ENCODE data around the gene TRRAP.
A peak's percentile ranks its signal among the peaks of the same experiment; 100 is the strongest.
"Not testable (repeated sequence)": the region's sequence is repeated elsewhere in the genome, so short reads cannot be mapped to it uniquely, and the experiment has no call there.

The TRRAP gene

GRCh38 chr7:98878365-98879197, at the start of gene TRRAP:
Gene TRRAP, plus strand, starts transcription at chr7:98878532. Its CDS starts 2,619 bp downstream, at chr7:98881151.
- peak; percentile 52 for DNase-seq (ENCODE audit: low spot score)

GRCh38 chr7:98830972-98831548, 47.3 kb upstream of the TRRAP start:
- no peak for DNase-seq (ENCODE audit: low spot score)

GRCh38 chr7:98831641-98832221, 46.6 kb upstream of the TRRAP start:
- DNase-seq (ENCODE audit: low spot score): peak; percentile 42

DNA sequence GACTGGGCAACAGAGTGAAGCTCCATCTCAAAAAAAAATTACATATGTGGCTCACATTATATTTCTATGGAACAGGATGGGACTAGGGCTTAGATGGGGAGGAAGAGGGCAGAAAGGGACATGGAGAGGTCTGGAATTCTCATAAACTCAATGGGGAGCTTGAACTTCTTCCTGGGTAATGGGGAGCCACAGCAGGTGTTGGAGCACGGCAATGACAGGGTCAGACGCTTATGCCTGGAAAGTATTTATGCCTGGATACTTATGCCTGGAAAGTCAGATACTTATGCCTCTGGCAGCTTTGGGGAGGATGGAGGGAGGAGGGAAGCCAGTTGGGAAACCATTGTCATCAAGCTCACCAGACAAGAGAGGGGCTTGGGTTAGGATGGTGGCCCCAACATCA, 45.3 kb upstream of the TRRAP start:
- DNase-seq (ENCODE audit: low spot score): no peak

DNA sequence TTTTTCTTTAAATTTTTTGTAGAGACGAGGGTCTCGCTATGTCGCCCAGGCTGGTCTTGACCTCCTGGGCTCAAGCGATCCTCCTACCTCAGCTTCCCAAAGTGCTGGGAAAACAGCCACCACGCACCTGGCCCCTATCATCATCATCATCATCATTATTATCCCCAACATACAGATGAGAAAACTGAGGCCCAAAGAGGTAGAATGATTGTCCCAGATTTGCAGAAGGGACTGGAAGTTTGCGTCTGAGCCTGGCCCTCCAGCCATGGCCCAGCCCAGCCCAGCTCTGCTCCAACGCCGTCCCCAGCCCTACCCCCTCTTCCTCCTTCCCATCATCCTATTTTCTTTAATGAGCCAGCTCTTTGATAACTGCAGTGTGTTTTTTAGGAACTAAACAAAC, 43.4 kb upstream of the TRRAP start:
- no peak for DNase-seq (ENCODE audit: low spot score)

GRCh38 chr7:98836811-98837629, 41.3 kb upstream of the TRRAP start:
- no peak for DNase-seq (ENCODE audit: low spot score)

DNA sequence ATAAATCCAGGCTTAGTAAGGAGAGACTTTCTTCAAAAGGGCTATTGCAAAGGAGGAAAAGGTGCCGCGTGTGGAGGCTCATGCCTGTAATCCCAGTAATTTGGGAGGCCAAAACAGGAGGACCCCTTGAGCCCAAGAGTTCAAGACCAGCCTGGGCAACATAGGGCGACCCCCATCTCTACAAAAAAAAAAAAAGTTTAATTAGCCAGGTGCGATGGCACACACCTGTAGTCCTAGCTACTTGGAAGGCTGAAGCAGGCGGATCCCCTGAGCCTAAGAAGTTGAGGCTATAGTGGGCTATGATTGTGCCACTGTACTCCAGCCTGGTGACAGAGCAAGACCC, 40.7 kb upstream of the TRRAP start:
- DNase-seq (ENCODE audit: low spot score): no peak

DNA sequence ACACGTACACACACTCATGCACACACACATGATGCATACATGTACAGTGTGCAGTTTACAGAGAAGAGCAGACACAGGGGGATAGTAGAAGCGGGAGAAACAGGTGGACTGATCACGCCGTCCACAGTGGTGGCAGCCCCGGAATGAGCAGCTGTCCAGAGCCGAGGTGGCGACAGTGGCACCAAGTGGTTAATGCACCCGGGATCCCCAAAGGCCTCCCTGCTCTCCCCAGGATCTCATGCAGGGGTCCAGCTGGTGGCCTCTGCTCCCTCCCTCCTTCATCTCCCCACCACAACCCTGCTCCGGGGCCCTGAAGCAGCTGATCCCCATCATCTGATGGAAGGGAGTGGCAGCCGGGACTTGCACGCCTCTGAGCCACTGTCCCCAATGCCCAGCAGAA, 38.2 kb upstream of the TRRAP start:
- no peak for DNase-seq (ENCODE audit: low spot score)

GRCh38 chr7:98840722-98841121, 37.6 kb upstream of the TRRAP start:
- DNase-seq (ENCODE audit: low spot score): no peak

DNA sequence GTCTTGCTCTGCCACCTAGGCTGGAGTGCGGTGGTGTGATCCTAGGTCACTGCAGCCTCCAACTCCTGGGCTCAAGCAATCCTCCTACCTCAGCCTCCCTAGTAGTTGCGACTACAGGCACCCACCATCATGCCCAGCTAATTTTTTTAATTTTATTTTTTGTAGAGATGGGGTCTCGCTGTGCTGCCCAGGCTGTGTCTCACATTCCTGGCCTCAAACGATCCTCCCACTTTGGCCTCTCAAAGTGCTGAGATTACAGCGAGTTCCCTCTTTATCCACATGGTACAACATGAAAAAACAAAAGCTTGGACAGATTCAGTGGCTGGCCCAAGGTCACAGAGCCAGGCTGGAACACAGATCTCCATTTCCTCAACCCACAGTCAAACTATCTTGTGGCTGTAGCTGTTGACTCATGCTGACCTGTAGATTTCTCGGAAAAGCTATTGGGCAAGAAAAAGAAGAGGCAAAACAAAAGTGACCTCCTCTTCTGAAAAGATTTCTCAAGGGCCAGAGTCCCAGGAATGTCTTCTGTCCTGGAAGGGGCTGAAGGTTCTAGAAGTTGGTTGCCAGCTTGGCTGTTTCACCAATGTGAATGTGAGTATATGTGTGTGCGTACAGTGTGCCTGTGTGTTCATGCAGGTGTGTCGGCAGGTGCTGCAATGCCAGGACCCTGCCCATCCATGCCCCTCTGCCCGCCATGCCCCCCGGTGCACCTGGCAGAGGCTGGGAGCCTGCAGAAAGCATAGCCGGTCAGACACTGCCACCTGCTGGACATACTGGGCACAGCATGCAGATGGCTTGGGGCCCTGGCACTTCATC, 36.9 kb upstream of the TRRAP start:
- peak; percentile 56 for DNase-seq (ENCODE audit: low spot score)

DNA sequence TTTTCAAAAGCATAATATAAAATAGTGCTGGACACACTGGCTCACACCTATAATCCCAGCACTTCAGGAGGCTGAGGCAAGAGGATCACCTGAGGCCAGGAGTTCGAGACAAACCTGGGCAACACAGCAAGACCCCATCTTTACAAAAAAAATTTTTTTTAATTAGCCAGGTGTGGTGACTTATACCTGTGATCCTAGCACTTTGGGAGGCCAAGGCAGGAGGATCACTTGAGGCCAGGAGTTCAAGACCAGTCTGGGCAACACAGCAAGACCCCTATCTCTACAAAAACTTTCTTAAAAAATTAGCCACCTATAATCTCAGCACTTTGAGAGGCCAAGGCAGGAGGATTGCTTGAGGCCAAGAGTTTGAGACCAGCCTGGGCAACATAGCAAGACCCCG, 35.8 kb upstream of the TRRAP start:
- not testable (repeated sequence) for DNase-seq (ENCODE audit: low spot score)

- DNase-seq (ENCODE audit: low spot score): no peak
Measured at GRCh38 chr7:98848918-98849317, 29.4 kb upstream of the TRRAP start.

DNA sequence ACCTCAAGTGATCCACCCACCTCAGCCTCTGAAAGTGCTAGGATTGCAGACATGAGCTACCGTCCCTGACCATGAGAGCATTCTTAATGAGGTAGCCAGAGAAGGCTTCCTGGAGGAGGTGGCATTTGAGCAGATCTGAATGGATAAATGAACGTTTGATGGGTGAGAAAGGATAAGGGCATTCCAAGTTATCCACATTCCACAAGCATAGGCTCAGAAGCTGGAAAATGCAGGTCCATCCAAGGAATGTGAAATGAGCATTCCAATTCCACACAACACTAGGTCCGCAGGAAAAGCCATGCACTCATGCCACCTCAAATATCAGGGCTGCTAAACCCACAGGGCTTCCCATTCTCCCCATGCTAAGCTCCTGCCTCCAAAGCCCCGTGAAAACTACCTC, 25.5 kb upstream of the TRRAP start:
- DNase-seq (ENCODE audit: low spot score): no peak

DNA sequence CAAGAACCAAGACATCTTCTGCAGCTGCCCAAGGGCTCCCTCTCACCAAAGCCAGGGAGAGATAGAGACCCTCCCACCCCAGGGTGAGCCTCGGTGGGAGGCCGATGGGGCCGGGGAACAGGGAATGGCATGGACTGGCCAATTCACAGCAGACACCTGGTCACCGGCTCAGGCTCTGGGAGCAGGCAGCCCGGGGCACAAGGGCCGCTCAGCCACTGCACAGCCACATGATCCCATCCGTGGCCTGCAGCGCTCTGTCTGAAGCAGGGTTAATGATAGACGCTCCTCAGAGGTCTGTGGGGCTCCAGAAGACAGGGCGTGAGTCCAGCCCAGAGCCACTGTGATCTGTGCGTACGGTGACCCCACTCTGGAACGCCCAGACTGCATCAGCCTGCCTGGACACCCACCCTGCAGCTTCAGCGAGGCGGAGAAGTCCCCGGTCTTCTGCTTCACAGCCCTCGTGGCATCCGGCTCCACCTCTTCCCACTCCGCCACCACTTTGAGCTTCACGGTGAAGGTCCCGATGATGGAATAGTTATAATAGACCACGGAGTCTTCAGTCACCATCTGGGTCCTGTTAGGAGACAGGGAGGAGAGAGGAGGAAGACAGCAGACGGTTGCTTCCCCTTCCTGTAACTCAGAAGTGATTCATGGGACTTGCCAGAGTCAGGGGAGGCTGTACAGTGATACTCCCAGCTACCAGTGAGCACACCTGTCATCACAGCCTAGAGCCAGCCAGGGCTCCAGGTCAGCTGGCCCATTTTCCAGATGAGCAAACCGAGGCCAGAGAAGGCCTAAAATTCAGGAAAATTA, 22.5 kb upstream of the TRRAP start:
- DNase-seq (ENCODE audit: low spot score): no peak

DNA sequence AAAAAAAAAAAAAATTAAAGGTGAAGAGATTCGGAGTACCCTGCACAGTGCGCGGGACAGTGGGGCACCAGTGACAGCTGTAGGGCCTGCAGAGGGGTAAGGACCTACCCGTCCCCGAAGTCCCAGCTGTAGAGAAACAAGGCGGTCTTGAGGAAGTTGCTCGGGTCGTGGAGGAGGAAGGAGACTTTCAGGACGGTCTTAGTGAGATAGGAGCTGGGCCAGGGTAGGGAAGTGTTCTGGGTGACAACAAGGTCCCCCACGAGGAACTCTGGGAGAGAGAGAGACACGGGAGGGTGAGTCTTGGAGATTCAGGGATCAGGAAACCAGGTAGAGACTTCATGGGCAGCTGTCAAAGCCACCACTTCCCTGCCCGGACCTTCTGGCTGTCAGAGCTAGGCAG, 18.3 kb upstream of the TRRAP start:
- DNase-seq (ENCODE audit: low spot score): no peak

GRCh38 chr7:98862203-98862602, 16.1 kb upstream of the TRRAP start:
- DNase-seq (ENCODE audit: low spot score): no peak

DNA sequence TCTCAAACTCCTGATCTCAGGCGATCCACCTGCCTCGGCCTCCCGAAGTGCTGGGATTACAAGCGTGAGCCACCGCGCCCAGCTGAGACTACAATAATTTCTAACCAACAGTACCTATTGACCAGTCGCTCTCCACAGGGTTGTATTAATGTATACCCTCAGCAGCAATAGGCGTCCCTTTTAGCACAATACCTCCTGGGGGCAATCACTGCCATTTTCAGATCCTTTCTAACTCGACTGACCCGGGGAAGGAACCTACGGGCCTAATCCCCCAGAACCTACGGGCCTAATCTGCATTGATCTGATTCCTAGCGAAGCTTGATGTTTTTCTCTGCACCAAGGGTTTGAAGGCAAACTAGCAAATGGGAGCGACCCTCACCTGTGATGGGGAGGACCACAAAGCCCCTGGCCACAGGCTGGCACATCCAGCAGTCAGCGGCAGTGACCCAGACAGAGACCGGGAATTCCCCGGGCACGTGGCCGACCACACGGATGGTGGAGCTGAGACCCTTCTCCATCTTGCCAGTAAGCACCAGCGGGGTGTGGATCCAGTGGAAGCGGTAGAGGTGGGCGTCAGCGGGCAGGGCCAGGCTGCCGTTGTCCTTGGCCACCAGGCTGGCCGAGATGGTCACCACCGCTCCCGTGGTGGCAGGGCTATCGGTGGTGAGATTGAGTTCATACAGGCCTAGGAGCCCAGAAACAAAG, 15.5 kb upstream of the TRRAP start:
- DNase-seq (ENCODE audit: low spot score): no peak

DNA sequence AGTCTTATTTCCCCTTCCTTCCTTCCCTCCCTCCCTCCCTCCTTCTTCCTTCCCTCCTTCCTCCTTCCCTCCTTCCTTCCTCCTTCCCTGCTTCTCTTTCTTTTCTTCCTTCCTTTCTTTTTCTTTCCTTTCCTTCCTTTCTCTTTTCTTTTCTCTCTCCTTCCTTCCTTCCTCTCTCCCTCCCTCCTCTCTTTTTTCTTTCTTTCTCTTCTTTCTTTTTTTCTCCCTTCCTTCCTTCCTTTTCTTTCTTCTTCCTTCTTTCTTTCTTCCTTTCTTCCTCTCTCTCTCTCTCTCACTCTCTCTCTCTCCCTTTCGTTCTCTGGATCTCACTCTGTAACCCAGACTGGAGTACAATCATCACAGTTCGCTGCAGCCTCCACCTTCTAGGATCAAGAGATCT, 14.7 kb upstream of the TRRAP start:
- DNase-seq (ENCODE audit: low spot score): no peak

DNA sequence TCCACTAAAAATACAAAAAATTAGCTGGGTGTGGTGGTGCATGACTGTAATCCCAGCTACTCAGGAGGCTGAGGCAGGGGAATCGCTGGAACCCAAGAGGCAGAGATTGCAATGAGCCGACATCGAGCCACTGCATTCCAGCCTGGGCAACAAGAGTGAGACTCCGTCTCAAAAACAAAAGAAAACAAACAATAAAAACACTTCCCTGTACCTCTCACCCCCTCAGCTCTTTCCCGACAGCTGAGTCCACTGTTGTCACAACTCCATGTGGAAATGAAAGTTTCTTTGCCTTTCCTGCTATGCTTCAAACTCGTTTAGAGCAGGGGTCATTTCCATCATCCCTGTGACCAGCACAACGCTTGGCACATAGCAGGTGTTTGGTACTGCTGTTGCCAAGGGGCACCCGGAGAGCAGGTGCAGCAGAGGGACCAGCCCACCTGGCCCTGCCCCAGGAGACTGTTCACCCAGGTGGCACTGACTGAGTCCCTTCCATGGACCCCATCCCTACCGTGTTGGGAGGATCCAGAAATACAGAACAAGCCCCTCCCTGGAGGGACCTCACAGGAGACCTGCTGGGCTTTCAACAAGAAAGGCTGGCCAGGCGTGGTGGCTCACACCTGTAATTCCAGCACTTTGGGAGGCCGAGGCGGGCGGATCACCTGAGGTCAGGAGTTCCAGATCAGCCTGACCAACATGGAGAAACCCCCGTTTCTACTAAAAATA, 13.4 kb upstream of the TRRAP start:
- DNase-seq (ENCODE audit: low spot score): no peak

GRCh38 chr7:98866351-98866750, 12.0 kb upstream of the TRRAP start:
- no peak for DNase-seq (ENCODE audit: low spot score)
